ENCODE results near the gene HDAC4. TPM values are rescaled to one million over a fixed set of nuclear protein-coding genes. Genes with fewer than 3 reads are reported as not detected.

HDAC4 gene
- total RNA-seq, 1 experiment from 2014 or later = 47.6 TPM

DNA sequence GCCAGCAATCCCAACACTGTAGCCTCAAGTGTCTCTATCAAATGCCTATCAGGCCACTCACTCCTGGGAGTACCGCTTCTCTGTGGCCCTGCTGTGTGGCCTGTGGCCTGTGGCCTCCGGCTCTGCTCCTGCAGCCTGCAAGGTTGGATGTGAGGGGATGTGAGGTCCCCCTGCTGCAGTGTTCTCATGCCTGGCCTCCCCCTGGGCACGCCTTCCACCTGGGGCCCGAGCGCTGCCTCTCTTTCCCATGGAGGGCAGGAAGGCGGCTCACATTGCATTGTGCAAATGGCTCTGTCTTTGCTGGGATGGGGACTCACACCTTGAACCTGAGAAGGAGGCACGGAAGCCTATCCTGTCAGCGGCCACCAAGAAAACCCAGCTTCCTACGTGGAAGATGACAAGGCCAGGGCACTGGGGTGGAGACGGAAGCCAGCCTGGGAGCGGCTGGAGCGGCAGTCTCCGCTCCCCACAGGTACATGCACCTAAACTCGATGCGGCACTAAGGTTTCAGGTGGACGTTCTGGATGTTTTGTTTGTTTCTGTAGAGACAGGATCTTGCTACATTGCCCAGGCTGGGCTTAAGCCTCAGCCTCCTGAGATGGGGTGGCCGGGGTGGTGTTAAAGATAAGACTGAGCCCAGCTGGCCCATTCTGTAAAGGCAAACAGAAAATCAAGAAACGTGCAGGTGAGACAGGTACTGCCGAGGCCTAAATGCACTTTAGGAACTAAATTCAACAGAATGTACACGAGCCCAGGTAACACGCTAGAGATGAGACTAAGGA is 140.1 kb downstream of the HDAC4 start:
- Histone ChIP-seq H3K9me2 (ENCODE audit: insufficient read depth) (no peaks in the 10 kb centered on the region), H3K4me3 (replicated peaks in 1 of 2; ENCODE audit: low read depth in 1 of 2, low read length in 2 of 2) (no peak overlapping the region), H3K4me2 (ENCODE audit: low read length) (no peak overlapping the region), H3K9me3 (ENCODE audit: control insufficient read depth in 1 of 2, insufficient read depth in 1 of 2, low read depth in 1 of 2, low read length in 2 of 2) (no peaks in the 10 kb centered on the region), H4K20me1 (ENCODE audit: insufficient read depth) (no peaks in the 10 kb centered on the region), H2AFZ (ENCODE audit: low read depth, low read length, poor library complexity, severe bottlenecking) (no peak overlapping the region), H3K9ac (ENCODE audit: low read length) (no peak overlapping the region), H3K27me3 (ENCODE audit: insufficient read depth, low read length) (no peaks in the 10 kb centered on the region), H3K36me3 (ENCODE audit: control insufficient read depth in 1 of 2, insufficient read depth in 2 of 2, low read length in 2 of 2) (no peaks in the 10 kb centered on the region), H3K79me2 (ENCODE audit: insufficient read depth, low read length) (peaks cover 67% of the 10 kb centered on the region), H3K4me1 (ENCODE audit: control insufficient read depth in 1 of 2, insufficient read depth in 2 of 2, low read length in 2 of 2) (peaks cover 41 to 77% of the 10 kb centered on the region in 2 experiments), H3K27ac (ENCODE audit: low read depth, low read length) (no peak overlapping the region)
- ChIA-PET CTCF (no interaction called here), RAD21 (ENCODE audit: low non-redundant PET in 1 of 2, low total read pairs in 2 of 2, uncharacterized antibody in 2 of 2, unreplicated experiment in 2 of 2) (no interaction called here), POLR2A (no interaction called here)
- DNase-seq (ENCODE audit: low read depth, low spot score) = no peak
- intact Hi-C loops (cut with micrococcal nuclease) = no loop called here
- TF ChIP-seq EGR1 (IDR thresholded peaks at IDR 0.05; ENCODE audit: low read depth) = no peak
- no peak for TF ChIP-seq POLR2AphosphoS5 (IDR thresholded peaks at IDR 0.05; ENCODE audit: low read depth, low read length)
- no peak for TF ChIP-seq SP1 (IDR thresholded peaks at IDR 0.05; ENCODE audit: low read depth)
- TF ChIP-seq, protein P1, sequence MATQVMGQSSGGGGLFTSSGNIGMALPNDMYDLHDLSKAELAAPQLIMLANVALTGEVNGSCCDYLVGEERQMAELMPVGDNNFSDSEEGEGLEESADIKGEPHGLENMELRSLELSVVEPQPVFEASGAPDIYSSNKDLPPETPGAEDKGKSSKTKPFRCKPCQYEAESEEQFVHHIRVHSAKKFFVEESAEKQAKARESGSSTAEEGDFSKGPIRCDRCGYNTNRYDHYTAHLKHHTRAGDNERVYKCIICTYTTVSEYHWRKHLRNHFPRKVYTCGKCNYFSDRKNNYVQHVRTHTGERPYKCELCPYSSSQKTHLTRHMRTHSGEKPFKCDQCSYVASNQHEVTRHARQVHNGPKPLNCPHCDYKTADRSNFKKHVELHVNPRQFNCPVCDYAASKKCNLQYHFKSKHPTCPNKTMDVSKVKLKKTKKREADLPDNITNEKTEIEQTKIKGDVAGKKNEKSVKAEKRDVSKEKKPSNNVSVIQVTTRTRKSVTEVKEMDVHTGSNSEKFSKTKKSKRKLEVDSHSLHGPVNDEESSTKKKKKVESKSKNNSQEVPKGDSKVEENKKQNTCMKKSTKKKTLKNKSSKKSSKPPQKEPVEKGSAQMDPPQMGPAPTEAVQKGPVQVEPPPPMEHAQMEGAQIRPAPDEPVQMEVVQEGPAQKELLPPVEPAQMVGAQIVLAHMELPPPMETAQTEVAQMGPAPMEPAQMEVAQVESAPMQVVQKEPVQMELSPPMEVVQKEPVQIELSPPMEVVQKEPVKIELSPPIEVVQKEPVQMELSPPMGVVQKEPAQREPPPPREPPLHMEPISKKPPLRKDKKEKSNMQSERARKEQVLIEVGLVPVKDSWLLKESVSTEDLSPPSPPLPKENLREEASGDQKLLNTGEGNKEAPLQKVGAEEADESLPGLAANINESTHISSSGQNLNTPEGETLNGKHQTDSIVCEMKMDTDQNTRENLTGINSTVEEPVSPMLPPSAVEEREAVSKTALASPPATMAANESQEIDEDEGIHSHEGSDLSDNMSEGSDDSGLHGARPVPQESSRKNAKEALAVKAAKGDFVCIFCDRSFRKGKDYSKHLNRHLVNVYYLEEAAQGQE (IDR thresholded peaks at IDR 0.05; ENCODE audit: low read depth) = no peak
- TF ChIP-seq POLR2A (IDR thresholded peaks at IDR 0.05; ENCODE audit: borderline replicate concordance, extremely low read depth, insufficient read depth, insufficient read length) = no peak
- no peak for TF ChIP-seq TCF7L2 (IDR thresholded peaks at IDR 0.05; ENCODE audit: borderline replicate concordance, extremely low read depth, insufficient read depth, insufficient read length)
- no peak for TF ChIP-seq SRF (IDR thresholded peaks at IDR 0.05; ENCODE audit: low read depth)
- no peak for TF ChIP-seq YY1 (IDR thresholded peaks at IDR 0.05; ENCODE audit: extremely low read depth, insufficient replicate concordance, low read depth, low read length)
- TF ChIP-seq ZFX (IDR thresholded peaks at IDR 0.05) = no peak
- no peak for TF ChIP-seq EZH2 (IDR thresholded peaks at IDR 0.05)
- no peak for TF ChIP-seq EZH2phosphoT487 (IDR thresholded peaks at IDR 0.05; ENCODE audit: borderline replicate concordance)
- TF ChIP-seq FOSL1 (IDR thresholded peaks at IDR 0.05; ENCODE audit: low read depth) = no peak
- TF ChIP-seq RAD21 (IDR thresholded peaks at IDR 0.05; ENCODE audit: low read depth) = no peak
- TF ChIP-seq, protein P2, sequence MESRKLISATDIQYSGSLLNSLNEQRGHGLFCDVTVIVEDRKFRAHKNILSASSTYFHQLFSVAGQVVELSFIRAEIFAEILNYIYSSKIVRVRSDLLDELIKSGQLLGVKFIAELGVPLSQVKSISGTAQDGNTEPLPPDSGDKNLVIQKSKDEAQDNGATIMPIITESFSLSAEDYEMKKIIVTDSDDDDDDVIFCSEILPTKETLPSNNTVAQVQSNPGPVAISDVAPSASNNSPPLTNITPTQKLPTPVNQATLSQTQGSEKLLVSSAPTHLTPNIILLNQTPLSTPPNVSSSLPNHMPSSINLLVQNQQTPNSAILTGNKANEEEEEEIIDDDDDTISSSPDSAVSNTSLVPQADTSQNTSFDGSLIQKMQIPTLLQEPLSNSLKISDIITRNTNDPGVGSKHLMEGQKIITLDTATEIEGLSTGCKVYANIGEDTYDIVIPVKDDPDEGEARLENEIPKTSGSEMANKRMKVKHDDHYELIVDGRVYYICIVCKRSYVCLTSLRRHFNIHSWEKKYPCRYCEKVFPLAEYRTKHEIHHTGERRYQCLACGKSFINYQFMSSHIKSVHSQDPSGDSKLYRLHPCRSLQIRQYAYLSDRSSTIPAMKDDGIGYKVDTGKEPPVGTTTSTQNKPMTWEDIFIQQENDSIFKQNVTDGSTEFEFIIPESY (IDR thresholded peaks at IDR 0.05; ENCODE audit: extremely low read depth, insufficient replicate concordance, low read length) = no peak
- BruUV-seq (replicated peaks) = no TSS peak
- no peak for ATAC-seq
